Lower leg skin (tissue), 3 donors: ENCODE results near the gene SIVA1.

Experiments used
- POLR2A ChIP-seq, 2 donors: fragments of 450-650 bp; IDR thresholded peaks; one replicate each; pipeline ENCODE4 v1.6.1; 2016 to 2017; ENCODE audit warnings: antibody characterized with exemption in 2 of 2, mild to moderate bottlenecking in 1 of 2, moderate library complexity in 1 of 2
- TF ChIP-seq, protein P1 (sequence below), 3 donors: fragments of 450-650 bp; IDR thresholded peaks; one replicate each; pipeline ENCODE4 v1.5.1; 2016; ENCODE audit warnings: antibody characterized with exemption in 3 of 3, mild to moderate bottlenecking in 3 of 3, moderate library complexity in 2 of 3

DNA sequence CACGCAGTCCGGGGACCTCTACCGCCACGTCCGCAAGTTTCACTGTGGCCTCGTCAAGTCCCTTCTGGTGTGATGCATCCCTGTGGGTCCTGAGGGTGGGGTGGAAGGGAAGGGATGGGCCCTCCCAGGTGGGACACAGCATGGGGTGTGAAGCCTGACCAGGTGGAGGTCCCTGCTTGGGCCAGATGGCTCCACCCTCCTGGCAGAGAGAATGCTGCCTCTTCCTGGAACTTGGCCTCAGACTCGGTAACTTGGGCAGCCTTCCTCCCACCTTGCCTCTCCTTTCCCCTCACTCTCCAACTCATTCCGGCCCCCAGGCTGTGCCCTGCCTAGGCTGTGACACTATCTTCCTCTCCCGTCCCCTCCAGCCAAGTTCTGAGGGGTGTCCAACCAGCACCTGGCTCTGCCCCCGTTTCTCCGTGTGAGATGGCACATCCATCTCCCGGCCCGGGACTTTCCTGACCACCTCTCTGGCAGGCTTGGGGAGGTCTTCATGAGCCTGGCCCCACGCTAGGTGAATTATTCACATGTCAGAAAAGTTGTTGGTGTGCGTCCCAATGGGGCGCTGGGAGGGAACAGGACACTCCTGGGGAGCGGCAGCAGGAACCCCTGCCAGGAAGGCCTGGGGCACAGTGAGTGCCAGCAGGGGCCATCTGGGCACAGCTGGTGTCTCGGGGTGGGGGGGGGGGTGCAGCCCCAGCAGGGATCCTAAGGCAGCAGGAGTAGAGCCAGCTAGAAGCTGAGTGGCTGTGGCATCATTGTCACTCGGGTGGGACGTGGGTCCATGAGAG lies 49.6 kb downstream of the SIVA1 start:
- TF ChIP-seq, protein P1, sequence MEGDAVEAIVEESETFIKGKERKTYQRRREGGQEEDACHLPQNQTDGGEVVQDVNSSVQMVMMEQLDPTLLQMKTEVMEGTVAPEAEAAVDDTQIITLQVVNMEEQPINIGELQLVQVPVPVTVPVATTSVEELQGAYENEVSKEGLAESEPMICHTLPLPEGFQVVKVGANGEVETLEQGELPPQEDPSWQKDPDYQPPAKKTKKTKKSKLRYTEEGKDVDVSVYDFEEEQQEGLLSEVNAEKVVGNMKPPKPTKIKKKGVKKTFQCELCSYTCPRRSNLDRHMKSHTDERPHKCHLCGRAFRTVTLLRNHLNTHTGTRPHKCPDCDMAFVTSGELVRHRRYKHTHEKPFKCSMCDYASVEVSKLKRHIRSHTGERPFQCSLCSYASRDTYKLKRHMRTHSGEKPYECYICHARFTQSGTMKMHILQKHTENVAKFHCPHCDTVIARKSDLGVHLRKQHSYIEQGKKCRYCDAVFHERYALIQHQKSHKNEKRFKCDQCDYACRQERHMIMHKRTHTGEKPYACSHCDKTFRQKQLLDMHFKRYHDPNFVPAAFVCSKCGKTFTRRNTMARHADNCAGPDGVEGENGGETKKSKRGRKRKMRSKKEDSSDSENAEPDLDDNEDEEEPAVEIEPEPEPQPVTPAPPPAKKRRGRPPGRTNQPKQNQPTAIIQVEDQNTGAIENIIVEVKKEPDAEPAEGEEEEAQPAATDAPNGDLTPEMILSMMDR (IDR thresholded peaks at IDR 0.05) = no peak
- no peak for TF ChIP-seq POLR2A (IDR thresholded peaks at IDR 0.05)
